ENCODE measurements around the gene SIK3.

DNA sequence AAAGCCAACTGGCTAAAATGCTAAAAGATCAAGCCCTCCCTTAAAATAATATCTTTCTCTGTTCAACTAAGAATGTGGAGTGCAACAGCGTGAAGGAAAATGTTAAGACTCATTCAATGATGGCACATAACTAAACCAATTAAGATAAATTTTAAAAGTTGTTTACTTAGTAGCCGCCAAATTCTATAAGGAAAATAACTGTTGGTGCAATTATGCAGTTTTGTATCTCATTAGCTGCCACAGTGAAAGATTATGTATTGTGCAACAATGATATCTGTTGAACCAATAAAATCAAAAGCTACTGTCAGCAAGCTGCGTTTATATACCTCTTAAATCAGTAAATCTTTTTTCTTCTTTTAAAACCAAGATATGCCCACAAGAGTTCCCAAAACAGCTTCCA, 55.5 kb downstream of the SIK3 start:
- TF ChIP-seq, protein P1, sequence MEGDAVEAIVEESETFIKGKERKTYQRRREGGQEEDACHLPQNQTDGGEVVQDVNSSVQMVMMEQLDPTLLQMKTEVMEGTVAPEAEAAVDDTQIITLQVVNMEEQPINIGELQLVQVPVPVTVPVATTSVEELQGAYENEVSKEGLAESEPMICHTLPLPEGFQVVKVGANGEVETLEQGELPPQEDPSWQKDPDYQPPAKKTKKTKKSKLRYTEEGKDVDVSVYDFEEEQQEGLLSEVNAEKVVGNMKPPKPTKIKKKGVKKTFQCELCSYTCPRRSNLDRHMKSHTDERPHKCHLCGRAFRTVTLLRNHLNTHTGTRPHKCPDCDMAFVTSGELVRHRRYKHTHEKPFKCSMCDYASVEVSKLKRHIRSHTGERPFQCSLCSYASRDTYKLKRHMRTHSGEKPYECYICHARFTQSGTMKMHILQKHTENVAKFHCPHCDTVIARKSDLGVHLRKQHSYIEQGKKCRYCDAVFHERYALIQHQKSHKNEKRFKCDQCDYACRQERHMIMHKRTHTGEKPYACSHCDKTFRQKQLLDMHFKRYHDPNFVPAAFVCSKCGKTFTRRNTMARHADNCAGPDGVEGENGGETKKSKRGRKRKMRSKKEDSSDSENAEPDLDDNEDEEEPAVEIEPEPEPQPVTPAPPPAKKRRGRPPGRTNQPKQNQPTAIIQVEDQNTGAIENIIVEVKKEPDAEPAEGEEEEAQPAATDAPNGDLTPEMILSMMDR (IDR thresholded peaks at IDR 0.05; ENCODE audit: extremely low read depth in 1 of 2, insufficient read depth in 1 of 2, low read depth in 1 of 2, low read length in 2 of 2): no peak
- no peak for TF ChIP-seq POLR2A (IDR thresholded peaks at IDR 0.05; ENCODE audit: low read depth, low read length)
- no peak for TF ChIP-seq EZH2 (IDR thresholded peaks at IDR 0.05; ENCODE audit: borderline replicate concordance, low read depth, low read length, severe bottlenecking)
- TF ChIP-seq JUN (IDR thresholded peaks at IDR 0.05; ENCODE audit: borderline replicate concordance, insufficient read depth, insufficient read length, low read depth): no peak
- TF ChIP-seq POLR2AphosphoS5 (IDR thresholded peaks at IDR 0.05; ENCODE audit: insufficient read depth, low read depth, low read length): no peak

All from endothelial cell of umbilical vein (primary cell).